Transverse colon (tissue), 4 donors: ENCODE data around the gene MTA1. TPM values are rescaled to one million over a fixed set of nuclear protein-coding genes. Genes with fewer than 3 reads are reported as not detected.

Experiments
- DNase-seq: peaks from one replicate; pipeline ENCODE4 v3.0.0-alpha.2; 2019
- H3K27ac ChIP-seq, 4 donors: fragments of 200-600 bp; sonication (generic); 2 replicates each; pipeline ENCODE4 v1.5.1; 2016 to 2018; ENCODE audit warnings: inconsistent platforms in 4 of 4
- H3K27me3 ChIP-seq: fragments of 200-600 bp; sonication (generic); 2 replicates; pipeline ENCODE4 v1.5.1; 2017; ENCODE audit warnings: inconsistent platforms
- H3K36me3 ChIP-seq, 4 donors: fragments of 200-600 bp; sonication (generic); 2 replicates each; pipeline ENCODE4 v1.5.1; 2017 to 2019; ENCODE audit warnings: inconsistent platforms in 4 of 4
- H3K4me1 ChIP-seq, 4 donors: fragments of 200-600 bp; sonication (generic); 2 replicates each; pipeline ENCODE4 v1.5.1; 2017 to 2020; ENCODE audit warnings: inconsistent platforms in 4 of 4
- H3K4me3 ChIP-seq, 4 donors: fragments of 200-600 bp; sonication (generic); 1 replicate in 1 of 4; 2 replicates in 3 of 4; pipeline versions ENCODE4 v1.5.1 to v1.6.1; 2017 to 2019; ENCODE audit warnings: inconsistent platforms in 4 of 4
- H3K9me3 ChIP-seq, 2 donors: fragments of 200-600 bp; sonication (generic); 2 replicates each; pipeline ENCODE4 v1.5.1; 2017 to 2019; ENCODE audit warnings: inconsistent platforms in 2 of 2
- CTCF ChIP-seq, 5 experiments: fragments of 200-600 bp in 3 of 5; fragments of 450-650 bp in 2 of 5; sonication (generic) in 3 of 5; IDR thresholded peaks; 1 replicate in 2 of 5; 2 replicates in 3 of 5; pipeline ENCODE4 v1.5.1; 2016 to 2017; ENCODE audit warnings: antibody characterized with exemption in 5 of 5, inconsistent platforms in 3 of 5, mild to moderate bottlenecking in 2 of 5, moderate library complexity in 1 of 5
- EP300 ChIP-seq: sonication (generic); formaldehyde crosslinking; IDR thresholded peaks from one replicate; pipeline ENCODE4 v1.6.1; 2017; ENCODE audit warnings: antibody characterized with exemption, low read depth
- POLR2A ChIP-seq: fragments of 450-650 bp; IDR thresholded peaks from one replicate; pipeline ENCODE4 v1.6.1; 2016; ENCODE audit warnings: antibody characterized with exemption, mild to moderate bottlenecking, moderate library complexity
- POLR2AphosphoS5 ChIP-seq, 3 donors: sonication (generic); formaldehyde crosslinking; IDR thresholded peaks; one replicate each; pipeline ENCODE4 v1.6.1; 2016; ENCODE audit warnings: antibody characterized with exemption in 3 of 3
- WGBS, 2 donors: methylation state at CpG; one replicate each; pipeline ENCODE4 v1.1.5; 2018; ENCODE audit warnings: low coverage in 1 of 2; 5-methylcytosine and 5-hydroxymethylcytosine counted together
- in situ Hi-C, 4 donors: fragments of 200-750 bp; cut with MboI; loops; one replicate each; pipeline versions ENCODE4 v1.15.0 to v1.15.1; 2017; ENCODE audit warnings: low sequenced_read_pairs in 3 of 4, low pct_ligation_motif_present in 1 of 4, low pct_unique_long_range_greater_than_20kb in 1 of 4
- intact Hi-C: fragments of 100-400 bp; cut with DNase I; formaldehyde crosslinking; loops from one replicate; pipeline ENCODE4 v1.15.1; 2023; ENCODE audit warnings: low total_unique reads
- total RNA-seq, 4 donors: library from RNA; depleted of rRNA; stranded (reverse); fragments of >200 nt; gene quantifications; one replicate each; pipeline ENCODE4 v1.1.0, GENCODE V29; 2016

MTA1 gene
- 100 to 1,000 TPM in 2 of 4 donors, 10 to 100 TPM in 2; 79.4 to 293 (median 106) TPM for total RNA-seq

GRCh38 chr14:105419195-105420091 is at the start of gene MTA1:
MTA1 (plus strand) TSS chr14:105419827; CDS start chr14:105420036, 209 bp downstream.
- Histone ChIP-seq H3K36me3 (no peaks in the 10 kb centered on the region), H3K9me3 (no peaks in the 10 kb centered on the region), H3K27me3 (no peaks in the 10 kb centered on the region), H3K27ac (peak within 1 kb of the TSS; percentile 75 to 83 (median 82)), H3K4me3 (peak within 1 kb of the TSS; percentile 74 to 82 (median 77)), H3K4me1 (peaks cover 26 to 46% (median 40%) of the 10 kb centered on the region in 4 donors)
- in situ Hi-C loops (no loop called here), intact Hi-C loops (no loop called here)
- TF ChIP-seq POLR2A: peak; percentile 20
- no peak for TF ChIP-seq EP300
- TF ChIP-seq CTCF (IDR thresholded peaks at IDR 0.05): no peak
- no peak for TF ChIP-seq POLR2AphosphoS5 (IDR thresholded peaks at IDR 0.05)
- 6% methylated on average over 38 of the region's 96 CpGs; no CpG with 5 or more reads in 1 of the 2 donors for WGBS, 2 donors
- DNase-seq: peak; percentile 54

GRCh38 chr14:105374389-105374788 is 45.2 kb upstream of the MTA1 start:
- Histone ChIP-seq H3K36me3 (no peaks in the 10 kb centered on the region), H3K9me3 (no peaks in the 10 kb centered on the region), H3K4me1 (no peaks in the 10 kb centered on the region), H3K27me3 (no peaks in the 10 kb centered on the region), H3K27ac (no peak overlapping the region), H3K4me3 (no peak overlapping the region)
- in situ Hi-C loops (loop anchor here in 2 of 4 donors (10.0 kb wide), 1 partner anchor 140 kb away; no protein-coding TSS in a partner anchor), intact Hi-C loops (loop anchor here (10.0 kb wide), 2 partner anchors 70 to 150 kb away; partner anchors contain the start of gene TMEM121)
- no peak for TF ChIP-seq POLR2AphosphoS5 (IDR thresholded peaks at IDR 0.05)
- no peak for TF ChIP-seq EP300
- no peak for TF ChIP-seq POLR2A
- no peak for TF ChIP-seq CTCF (IDR thresholded peaks at IDR 0.05)
- DNase-seq: no peak
- 85 to 90% methylated on average over 8 to 11 of the region's 11 CpGs for WGBS, 2 donors

GRCh38 chr14:105375635-105376057 is 44.0 kb upstream of the MTA1 start:
- H3K27ac ChIP-seq: no peak overlapping the region
- intact Hi-C loops: loop anchor here (10.0 kb wide), 2 partner anchors 69 to 149 kb away; partner anchors contain the start of gene TMEM121
- H3K36me3 ChIP-seq: no peaks in the 10 kb centered on the region
- no peaks in the 10 kb centered on the region for H3K27me3 ChIP-seq
- in situ Hi-C loops: loop anchor here in 2 of 4 donors (10.0 kb wide), 1 partner anchor 139 kb away; no protein-coding TSS in a partner anchor
- DNase-seq: no peak
- no peak overlapping the region for H3K4me3 ChIP-seq
- WGBS, 2 donors: 56 to 58% methylated on average over 4 of the region's 4 CpGs
- no peak for TF ChIP-seq POLR2AphosphoS5 (IDR thresholded peaks at IDR 0.05)
- TF ChIP-seq EP300: no peak
- TF ChIP-seq CTCF (IDR thresholded peaks at IDR 0.05): no peak
- TF ChIP-seq POLR2A: no peak
- H3K9me3 ChIP-seq: no peaks in the 10 kb centered on the region
- H3K4me1 ChIP-seq: no peaks in the 10 kb centered on the region
